Activated T-cell treated with anti-CD3 and anti-CD28 coated beads, Interleukin-2, amount 50 U/mL, for 1 hour (primary cell): Measurements from ENCODE around the gene DYNLT2.
"Not testable (repeated sequence)": the region's sequence is repeated elsewhere in the genome, so short reads cannot be mapped to it uniquely, and the experiment has no call there.

ENCODE experiments used
- DNase-seq: peaks from one replicate; pipeline ENCODE4 v3.0.0-alpha.2; 2020

The DYNLT2 gene

GRCh38 chr6:169783401-169783800 lies 32.0 kb upstream of the DYNLT2 start:
- DNase-seq = no peak

- no peak for DNase-seq
Measured at GRCh38 chr6:169782966-169783365, 31.6 kb upstream of the DYNLT2 start.

GRCh38 chr6:169780571-169781091 lies 29.3 kb upstream of the DYNLT2 start:
- DNase-seq = no peak

GRCh38 chr6:169779896-169780295 lies 28.5 kb upstream of the DYNLT2 start:
- DNase-seq = no peak

- DNase-seq = no peak
Measured at GRCh38 chr6:169779092-169779815, 27.9 kb upstream of the DYNLT2 start.

GRCh38 chr6:169778646-169779045 lies 27.3 kb upstream of the DYNLT2 start:
- no peak for DNase-seq

- DNase-seq = no peak
Measured at GRCh38 chr6:169777896-169778295, 26.5 kb upstream of the DYNLT2 start.

GRCh38 chr6:169776379-169776778 lies 25.0 kb upstream of the DYNLT2 start:
- DNase-seq = no peak

GRCh38 chr6:169775321-169775720 lies 23.9 kb upstream of the DYNLT2 start:
- no peak for DNase-seq

- no peak for DNase-seq
Measured at GRCh38 chr6:169774347-169774746, 23.0 kb upstream of the DYNLT2 start.

- DNase-seq = no peak
Measured at GRCh38 chr6:169766921-169767736, 15.8 kb upstream of the DYNLT2 start.

- DNase-seq = no peak
Measured at GRCh38 chr6:169766232-169766631, 14.9 kb upstream of the DYNLT2 start.

GRCh38 chr6:169765789-169766188 lies 14.4 kb upstream of the DYNLT2 start:
- DNase-seq = not testable (repeated sequence)

GRCh38 chr6:169763881-169764280 lies 12.5 kb upstream of the DYNLT2 start:
- no peak for DNase-seq

GRCh38 chr6:169763308-169763707 lies 11.9 kb upstream of the DYNLT2 start:
- no peak for DNase-seq

- DNase-seq = no peak
Measured at GRCh38 chr6:169755162-169755561, 3.8 kb upstream of the DYNLT2 start.

- no peak for DNase-seq
Measured at GRCh38 chr6:169752074-169752623, 777 bp upstream of the DYNLT2 start.

GRCh38 chr6:169746556-169746955 lies 4.8 kb downstream of the DYNLT2 start:
- DNase-seq = no peak

GRCh38 chr6:169745405-169745804 lies 6.0 kb downstream of the DYNLT2 start:
- no peak for DNase-seq

- no peak for DNase-seq
Measured at GRCh38 chr6:169741344-169741743, 10.0 kb downstream of the DYNLT2 start.

- DNase-seq = no peak
Measured at GRCh38 chr6:169738976-169739529, 12.3 kb downstream of the DYNLT2 start.

- DNase-seq = no peak
Measured at GRCh38 chr6:169738204-169738975, 13.0 kb downstream of the DYNLT2 start.

- DNase-seq = no peak
Measured at GRCh38 chr6:169729961-169730360, 21.4 kb downstream of the DYNLT2 start.
